ENCODE measurements around the gene SGK2. TPM values are rescaled to one million over a fixed set of nuclear protein-coding genes. Genes with fewer than 3 reads are reported as not detected.
A peak's percentile ranks its signal among the peaks of the same experiment; 100 is the strongest.

Gene SGK2
- total and polyA plus RNA-seq, 2 donors (not counting 1 experiment from before 2014, with no cell fraction given) = 1.5 to 1.7 TPM

GRCh38 chr20:43513931-43514647 is 44.7 kb upstream of the SGK2 start:
- Histone ChIP-seq H3K36me3 (replicated peaks in 1 of 2; ENCODE audit: control extremely low read depth in 1 of 2, control insufficient read depth in 1 of 2, extremely low read depth in 1 of 2, insufficient read depth in 2 of 2, low read length in 1 of 2) (no peaks in the 10 kb centered on the region), H3K79me2 (ENCODE audit: control insufficient read depth, insufficient read depth, low read length) (peaks cover 9% of the 10 kb centered on the region), H3K9ac (ENCODE audit: low read length) (peak overlapping the region; percentile 77), H2AFZ (ENCODE audit: insufficient read depth, low read depth, low read length, poor library complexity, severe bottlenecking) (peak overlapping the region; percentile 85), H3K4me2 (replicated peaks; ENCODE audit: low read depth, low read length, poor library complexity, severe bottlenecking) (peak overlapping the region; percentile 81), H3K27ac (ENCODE audit: low read length in 2 of 2) (peak overlapping the region; percentile 52 to 63), H3K4me3 (ENCODE audit: control extremely low read depth in 1 of 5, extremely low read depth in 1 of 5, insufficient read depth in 1 of 5, low read depth in 2 of 5, low read length in 4 of 5) (peak overlapping the region; percentile 44 to 71 (median 62)), H3K9me3 (ENCODE audit: control extremely low read depth in 1 of 3, control insufficient read depth in 2 of 3, insufficient read depth in 1 of 3, low read length in 2 of 3) (peaks cover 0 to 17% (median 0%) of the 10 kb centered on the region in 3 donors), H3K27me3 (replicated peaks in 1 of 4; ENCODE audit: control extremely low read depth in 1 of 4, control insufficient read depth in 3 of 4, insufficient read depth in 4 of 4, low read length in 3 of 4) (peaks cover 0 to 9% (median 3%) of the 10 kb centered on the region in 4 experiments), H3K4me1 (ENCODE audit: control insufficient read depth in 2 of 2, insufficient read depth in 2 of 2, low read length in 2 of 2) (peaks cover 9 to 16% of the 10 kb centered on the region in 2 donors), H4K20me1 (ENCODE audit: control insufficient read depth, insufficient read depth, low read length, poor library complexity, severe bottlenecking) (no peaks in the 10 kb centered on the region)
- CTCF ChIA-PET = interaction anchor here (1.1 to 1.6 kb wide), 3 partner anchors 24 to 178 kb away, joined by 3 to 10 read pairs (median 7); partner anchors contain the start of gene SRSF6
- Mint-ChIP-seq H3K27ac (peak overlapping the region; percentile 94), H3K4me1 (peaks cover 24% of the 10 kb centered on the region), H3K27me3 (peaks cover 5% of the 10 kb centered on the region), H3K4me3 (peak overlapping the region; percentile 94), H3K9me3 (ENCODE audit: insufficient read depth) (no peaks in the 10 kb centered on the region)
- peak; percentile 34 for TF ChIP-seq CTCF (IDR thresholded peaks at IDR 0.05)
- no peak for TF ChIP-seq EZH2 (IDR thresholded peaks at IDR 0.05; ENCODE audit: borderline replicate concordance, insufficient read depth, low read depth, low read length, poor library complexity, severe bottlenecking)
- DNase-seq (peak; percentile 95), ATAC-seq (ENCODE audit: low read depth) (peak; percentile 88)
- POLR2A ChIA-PET = interaction anchor here (1.0 to 1.2 kb wide), 3 partner anchors 57 to 168 kb away, joined by 3 to 7 read pairs (median 4); partner anchors contain the start of genes IFT52 and SRSF6
- intact Hi-C loops (cut with micrococcal nuclease) = loop anchor here (1.0 to 2.0 kb wide), 4 partner anchors 57 to 153 kb away; partner anchors contain the start of genes IFT52, MYBL2 and SRSF6
- 38% methylated on average over 39 of the region's 39 CpGs for WGBS (ENCODE audit: insufficient coverage)
